ENCODE results near the gene SNX13. TPM values are rescaled to one million over a fixed set of nuclear protein-coding genes. Genes with fewer than 3 reads are reported as not detected.

Gene SNX13
- polyA plus RNA-seq, 2 of the 4 experiments (the other 2 are of a cell fraction): 13.1 to 31.6 TPM

GRCh38 chr7:17849504-17849903 is 90.8 kb downstream of the SNX13 start (continued):
- TF ChIP-seq, protein P1, sequence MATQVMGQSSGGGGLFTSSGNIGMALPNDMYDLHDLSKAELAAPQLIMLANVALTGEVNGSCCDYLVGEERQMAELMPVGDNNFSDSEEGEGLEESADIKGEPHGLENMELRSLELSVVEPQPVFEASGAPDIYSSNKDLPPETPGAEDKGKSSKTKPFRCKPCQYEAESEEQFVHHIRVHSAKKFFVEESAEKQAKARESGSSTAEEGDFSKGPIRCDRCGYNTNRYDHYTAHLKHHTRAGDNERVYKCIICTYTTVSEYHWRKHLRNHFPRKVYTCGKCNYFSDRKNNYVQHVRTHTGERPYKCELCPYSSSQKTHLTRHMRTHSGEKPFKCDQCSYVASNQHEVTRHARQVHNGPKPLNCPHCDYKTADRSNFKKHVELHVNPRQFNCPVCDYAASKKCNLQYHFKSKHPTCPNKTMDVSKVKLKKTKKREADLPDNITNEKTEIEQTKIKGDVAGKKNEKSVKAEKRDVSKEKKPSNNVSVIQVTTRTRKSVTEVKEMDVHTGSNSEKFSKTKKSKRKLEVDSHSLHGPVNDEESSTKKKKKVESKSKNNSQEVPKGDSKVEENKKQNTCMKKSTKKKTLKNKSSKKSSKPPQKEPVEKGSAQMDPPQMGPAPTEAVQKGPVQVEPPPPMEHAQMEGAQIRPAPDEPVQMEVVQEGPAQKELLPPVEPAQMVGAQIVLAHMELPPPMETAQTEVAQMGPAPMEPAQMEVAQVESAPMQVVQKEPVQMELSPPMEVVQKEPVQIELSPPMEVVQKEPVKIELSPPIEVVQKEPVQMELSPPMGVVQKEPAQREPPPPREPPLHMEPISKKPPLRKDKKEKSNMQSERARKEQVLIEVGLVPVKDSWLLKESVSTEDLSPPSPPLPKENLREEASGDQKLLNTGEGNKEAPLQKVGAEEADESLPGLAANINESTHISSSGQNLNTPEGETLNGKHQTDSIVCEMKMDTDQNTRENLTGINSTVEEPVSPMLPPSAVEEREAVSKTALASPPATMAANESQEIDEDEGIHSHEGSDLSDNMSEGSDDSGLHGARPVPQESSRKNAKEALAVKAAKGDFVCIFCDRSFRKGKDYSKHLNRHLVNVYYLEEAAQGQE (IDR thresholded peaks at IDR 0.05): no peak
- no peak for TF ChIP-seq BHLHE40 (IDR thresholded peaks at IDR 0.05; ENCODE audit: low read depth, low read length)

DNA sequence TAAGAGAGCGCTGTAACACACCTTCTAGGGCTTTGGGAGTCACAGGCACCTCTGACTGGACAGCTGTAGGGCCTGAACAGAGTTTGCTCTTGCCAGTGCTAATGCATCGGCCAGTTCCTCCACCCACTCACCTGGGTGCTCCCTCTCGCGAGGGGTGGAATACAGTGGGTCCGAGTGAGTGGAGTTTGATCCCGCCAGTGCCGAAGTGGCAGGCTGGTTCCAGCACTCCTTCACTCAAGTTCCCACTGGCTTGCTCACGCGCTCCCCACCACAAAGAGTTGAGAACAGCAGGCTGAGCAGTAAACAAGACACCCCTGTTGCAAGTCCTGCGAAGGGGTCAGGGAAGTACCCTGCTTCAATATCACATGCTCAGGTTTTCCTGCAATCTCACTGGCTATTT is 91.8 kb downstream of the SNX13 start:
- POLR2A ChIA-PET: no interaction called here
- ATAC-seq (no peak; a peak in 1 of 6 replicates), FAIRE-seq (no peak), DNase-seq (ENCODE audit: low read depth in 1 of 2, low spot score in 1 of 2) (no peak)
- H3K4me1 ChIP-seq: 0 out of 3 replicates have a peak, but pooled peaks cover 3% of the 10 kb centered on the region
- CTCF ChIA-PET: no interaction called here
- WGBS (ENCODE audit: missing lambda C conversion rate): 88% methylated on average over 10 of the region's 10 CpGs
- no peak overlapping the region for H3K27ac ChIP-seq
- no peak overlapping the region for H3K4me2 ChIP-seq
- H3K9me3 ChIP-seq: no peaks in the 10 kb centered on the region
- H3K4me3 ChIP-seq: no peak overlapping the region
- no peak for TF ChIP-seq RAD21 (conservative IDR thresholded peaks at IDR 0.05 in 1 of 2, IDR thresholded peaks at IDR 0.05 in 1 of 2)
- TF ChIP-seq, protein P2, sequence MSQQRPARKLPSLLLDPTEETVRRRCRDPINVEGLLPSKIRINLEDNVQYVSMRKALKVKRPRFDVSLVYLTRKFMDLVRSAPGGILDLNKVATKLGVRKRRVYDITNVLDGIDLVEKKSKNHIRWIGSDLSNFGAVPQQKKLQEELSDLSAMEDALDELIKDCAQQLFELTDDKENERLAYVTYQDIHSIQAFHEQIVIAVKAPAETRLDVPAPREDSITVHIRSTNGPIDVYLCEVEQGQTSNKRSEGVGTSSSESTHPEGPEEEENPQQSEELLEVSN (IDR thresholded peaks at IDR 0.05; ENCODE audit: borderline replicate concordance, low read depth): no peak
- TF ChIP-seq HEYL (CRISPR knock-in tag; IDR thresholded peaks at IDR 0.05): no peak

DNA sequence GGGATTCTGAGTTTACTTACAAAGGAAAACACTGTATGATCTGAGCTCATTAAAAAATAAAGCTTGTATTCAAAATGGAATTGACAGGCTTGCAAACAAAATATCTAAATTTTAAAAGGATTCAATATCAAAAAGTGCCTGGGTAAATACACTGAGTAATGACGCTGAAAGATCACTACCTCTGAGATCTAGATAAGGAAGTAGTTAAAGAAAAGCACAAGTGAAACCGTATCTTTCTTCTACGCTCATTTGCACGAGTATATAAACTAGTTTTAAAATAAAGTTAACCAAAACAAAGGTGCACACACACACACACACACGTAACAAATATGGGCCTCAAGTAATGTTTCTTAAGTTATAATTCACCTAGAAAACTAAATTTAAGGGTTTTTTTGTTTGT is 93.4 kb downstream of the SNX13 start:
- ChIA-PET POLR2A (no interaction called here), CTCF (no interaction called here)
- Histone ChIP-seq H3K27ac (no peak overlapping the region), H3K4me1 (0 out of 3 replicates have a peak, but pooled peaks cover 3% of the 10 kb centered on the region), H3K4me3 (no peak overlapping the region), H3K4me2 (no peak overlapping the region), H3K9me3 (no peaks in the 10 kb centered on the region)
- WGBS (ENCODE audit: missing lambda C conversion rate): 92% methylated on average over 5 of the region's 5 CpGs
- DNase-seq (ENCODE audit: low read depth in 1 of 2, low spot score in 1 of 2) (no peak), FAIRE-seq (no peak), ATAC-seq (no peak)
- TF ChIP-seq RAD21 (conservative IDR thresholded peaks at IDR 0.05 in 1 of 2, IDR thresholded peaks at IDR 0.05 in 1 of 2) (no peak), CHD2 (IDR thresholded peaks at IDR 0.05; ENCODE audit: low read length, partially characterized antibody) (no peak), MAFK (IDR thresholded peaks at IDR 0.05; ENCODE audit: partially characterized antibody) (no peak), USF2 (IDR thresholded peaks at IDR 0.05) (no peak)
- TF ChIP-seq, protein P3, sequence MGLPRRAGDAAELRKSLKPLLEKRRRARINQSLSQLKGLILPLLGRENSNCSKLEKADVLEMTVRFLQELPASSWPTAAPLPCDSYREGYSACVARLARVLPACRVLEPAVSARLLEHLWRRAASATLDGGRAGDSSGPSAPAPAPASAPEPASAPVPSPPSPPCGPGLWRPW (IDR thresholded peaks at IDR 0.05): no peak

DNA sequence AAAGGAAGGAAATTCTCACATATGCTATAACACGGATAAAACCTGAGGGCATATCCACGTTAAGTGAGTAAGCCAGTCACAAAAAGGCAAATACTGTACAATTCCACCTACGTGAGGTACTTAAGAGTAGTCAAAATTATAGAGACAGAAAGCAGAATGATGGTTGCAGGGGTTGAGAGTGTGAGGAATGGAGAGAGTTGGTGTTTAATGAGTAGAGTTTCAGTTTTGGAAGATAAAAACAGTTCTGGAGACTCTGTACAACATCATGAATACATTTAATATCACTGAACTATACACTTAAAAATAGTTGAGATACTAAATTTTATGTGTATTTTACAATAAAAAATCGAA is 95.1 kb downstream of the SNX13 start:
- ATAC-seq: no peak
- no peak overlapping the region; a peak in 1 of 6 replicates for H3K27ac ChIP-seq
- no peak overlapping the region for H3K4me2 ChIP-seq
- no peak overlapping the region for H3K4me3 ChIP-seq
- FAIRE-seq: no peak
- ChIA-PET CTCF (no interaction called here), POLR2A (no interaction called here)
- WGBS (ENCODE audit: missing lambda C conversion rate): 73% methylated on average over 4 of the region's 4 CpGs
- no peak for DNase-seq (ENCODE audit: low read depth in 1 of 2, low spot score in 1 of 2)
- H3K9me3 ChIP-seq: no peaks in the 10 kb centered on the region
- 0 out of 3 replicates have a peak, but pooled peaks cover 3% of the 10 kb centered on the region for H3K4me1 ChIP-seq
- TF ChIP-seq EP300 (IDR thresholded peaks at IDR 0.05): no peak
- no peak for TF ChIP-seq EHMT2 (IDR thresholded peaks at IDR 0.05; ENCODE audit: low read depth)
- TF ChIP-seq, protein P4, sequence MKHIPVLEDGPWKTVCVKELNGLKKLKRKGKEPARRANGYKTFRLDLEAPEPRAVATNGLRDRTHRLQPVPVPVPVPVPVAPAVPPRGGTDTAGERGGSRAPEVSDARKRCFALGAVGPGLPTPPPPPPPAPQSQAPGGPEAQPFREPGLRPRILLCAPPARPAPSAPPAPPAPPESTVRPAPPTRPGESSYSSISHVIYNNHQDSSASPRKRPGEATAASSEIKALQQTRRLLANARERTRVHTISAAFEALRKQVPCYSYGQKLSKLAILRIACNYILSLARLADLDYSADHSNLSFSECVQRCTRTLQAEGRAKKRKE (CRISPR knock-in tag; IDR thresholded peaks at IDR 0.05; ENCODE audit: low read depth): no peak
- TF ChIP-seq POLR2AphosphoS2 (conservative IDR thresholded peaks at IDR 0.05; ENCODE audit: low read length): no peak
- no peak for TF ChIP-seq RNF2 (IDR thresholded peaks at IDR 0.05; ENCODE audit: borderline replicate concordance, low read depth)
- no peak for TF ChIP-seq CHD4 (IDR thresholded peaks at IDR 0.05; ENCODE audit: borderline replicate concordance)
- TF ChIP-seq JUNB (IDR thresholded peaks at IDR 0.05): no peak
- no peak for TF ChIP-seq HEYL (CRISPR knock-in tag; IDR thresholded peaks at IDR 0.05)
- no peak for TF ChIP-seq ZNF302 (CRISPR knock-in tag; IDR thresholded peaks at IDR 0.05)
- TF ChIP-seq ZSCAN20 (CRISPR knock-in tag; IDR thresholded peaks at IDR 0.05): no peak
- TF ChIP-seq HOXB13 (CRISPR knock-in tag; IDR thresholded peaks at IDR 0.05; ENCODE audit: low read depth): no peak
- TF ChIP-seq ELK1 (IDR thresholded peaks at IDR 0.05; ENCODE audit: low read depth, low read length): no peak
- no peak for TF ChIP-seq MAZ (IDR thresholded peaks at IDR 0.05; ENCODE audit: borderline replicate concordance, low read depth, low read length)
- no peak for TF ChIP-seq SREBF2 (IDR thresholded peaks at IDR 0.05)
- TF ChIP-seq CHD2 (IDR thresholded peaks at IDR 0.05; ENCODE audit: low read length, partially characterized antibody): no peak
- no peak for TF ChIP-seq GATA3 (IDR thresholded peaks at IDR 0.05; ENCODE audit: borderline replicate concordance)

All from A549 (cell line).